HG03135 (cell line): ENCODE measurements around the gene THADA.

ENCODE experiments used
- ATAC-seq: cut with Tn5 transposase; IDR thresholded peaks from one replicate; pipeline ENCODE4 v1.9.1; 2021; ENCODE audit warnings: mild to moderate bottlenecking, moderate library complexity; ENCODE audit not compliant: unreplicated experiment

Gene THADA

GRCh38 chr2:43218702-43219382 lies 377.0 kb downstream of the THADA start:
- ATAC-seq = peak; percentile 33

GRCh38 chr2:43218155-43218701 lies 377.6 kb downstream of the THADA start:
- no peak for ATAC-seq

GRCh38 chr2:43217228-43218154 lies 378.3 kb downstream of the THADA start:
- no peak for ATAC-seq

GRCh38 chr2:43216629-43217028 lies 379.2 kb downstream of the THADA start:
- no peak for ATAC-seq

- no peak for ATAC-seq
Measured at GRCh38 chr2:43215673-43216255, 380.1 kb downstream of the THADA start.

- no peak for ATAC-seq
Measured at GRCh38 chr2:43214253-43214652, 381.6 kb downstream of the THADA start.

GRCh38 chr2:43212931-43213330 lies 382.9 kb downstream of the THADA start:
- no peak for ATAC-seq

- ATAC-seq = no peak
Measured at GRCh38 chr2:43212216-43212835, 383.5 kb downstream of the THADA start.

GRCh38 chr2:43210467-43211303 lies 385.2 kb downstream of the THADA start:
- ATAC-seq = no peak

GRCh38 chr2:43210125-43210466 lies 385.7 kb downstream of the THADA start:
- ATAC-seq = no peak

GRCh38 chr2:43209204-43209717 lies 386.6 kb downstream of the THADA start:
- ATAC-seq = no peak

- ATAC-seq = no peak
Measured at GRCh38 chr2:43207553-43208300, 388.1 kb downstream of the THADA start.

- ATAC-seq = no peak
Measured at GRCh38 chr2:43206602-43207001, 389.2 kb downstream of the THADA start.

GRCh38 chr2:43203373-43203772 lies 392.5 kb downstream of the THADA start:
- ATAC-seq = no peak

- no peak for ATAC-seq
Measured at GRCh38 chr2:43202289-43202688, 393.5 kb downstream of the THADA start.

GRCh38 chr2:43201497-43201896 lies 394.3 kb downstream of the THADA start:
- no peak for ATAC-seq

- ATAC-seq = no peak
Measured at GRCh38 chr2:43201016-43201415, 394.8 kb downstream of the THADA start.

GRCh38 chr2:43199492-43200488 lies 396.0 kb downstream of the THADA start:
- no peak for ATAC-seq
